ENCODE measurements around the gene STK11.

STK11 gene

DNA sequence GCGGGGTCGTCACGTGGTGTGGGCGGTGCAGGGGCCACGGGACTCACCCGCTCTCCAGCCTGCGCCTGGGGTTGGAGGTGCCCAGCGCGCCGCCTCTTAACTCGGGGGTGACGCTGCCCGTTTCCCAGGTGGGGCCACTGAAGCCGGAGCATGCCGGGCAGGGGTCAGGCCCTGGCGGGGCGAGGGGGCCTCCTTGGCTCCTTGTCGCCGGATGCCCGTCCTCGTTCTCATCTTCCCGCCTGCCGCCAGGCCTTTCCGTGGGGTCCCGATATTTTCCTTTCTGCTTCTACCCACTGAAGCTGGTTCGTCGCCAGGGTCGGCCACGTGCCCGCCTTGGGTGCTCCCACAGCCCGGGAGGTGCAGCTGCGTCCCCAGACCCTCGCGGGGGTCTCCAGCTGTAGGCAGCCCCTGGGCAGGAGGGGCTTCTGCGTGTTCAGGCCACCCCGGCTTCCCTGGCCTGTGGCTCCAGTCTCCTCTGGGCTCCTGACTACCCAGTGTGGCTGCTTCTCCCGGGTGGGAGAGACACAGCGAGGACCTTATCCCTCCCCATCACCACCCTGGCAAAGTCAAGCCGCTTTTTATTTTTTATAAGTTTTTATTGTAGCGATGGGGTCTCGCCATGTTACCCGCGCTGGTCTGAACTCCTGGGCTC is 70.5 kb downstream of the STK11 start:
- no peaks in the 10 kb centered on the region for H3K27me3 Mint-ChIP-seq
- ATAC-seq, result no peak
- no peaks in the 10 kb centered on the region for H3K9me3 Mint-ChIP-seq
- peaks cover 49% of the 10 kb centered on the region for H3K4me1 Mint-ChIP-seq
- peak overlapping the region; percentile 95 for H3K27ac Mint-ChIP-seq
- peak overlapping the region; percentile 89 for H3K4me3 Mint-ChIP-seq
- H3K36me3 Mint-ChIP-seq (ENCODE audit: low read depth), result peaks cover 41% of the 10 kb centered on the region
- no peak for DNase-seq

DNA sequence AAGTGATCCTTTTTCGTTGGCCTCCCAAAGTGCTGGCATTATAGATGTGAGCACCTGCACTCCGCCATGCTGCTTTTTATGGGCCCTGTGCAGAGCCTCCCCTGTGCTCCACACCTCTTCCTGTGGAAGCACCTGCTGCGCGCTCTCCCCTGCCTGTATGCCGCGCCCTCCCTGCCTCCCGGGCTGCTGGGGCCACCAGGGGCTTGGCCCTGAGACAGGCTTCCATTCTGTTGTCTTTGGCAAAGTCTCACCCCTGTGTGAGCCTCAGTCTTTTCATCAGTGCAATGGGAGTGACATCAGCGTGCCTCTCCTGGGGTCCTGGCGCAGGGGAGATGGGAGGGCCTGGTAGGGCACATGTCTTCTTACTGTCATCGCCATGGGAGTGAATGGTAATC is 71.0 kb downstream of the STK11 start:
- H3K27me3 Mint-ChIP-seq, result no peaks in the 10 kb centered on the region
- peaks cover 36% of the 10 kb centered on the region for H3K36me3 Mint-ChIP-seq (ENCODE audit: low read depth)
- peaks cover 44% of the 10 kb centered on the region for H3K4me1 Mint-ChIP-seq
- peak overlapping the region; percentile 95 for H3K27ac Mint-ChIP-seq
- ATAC-seq (no peak), DNase-seq (no peak)
- H3K9me3 Mint-ChIP-seq, result no peaks in the 10 kb centered on the region
- peak overlapping the region; percentile 89 for H3K4me3 Mint-ChIP-seq

DNA sequence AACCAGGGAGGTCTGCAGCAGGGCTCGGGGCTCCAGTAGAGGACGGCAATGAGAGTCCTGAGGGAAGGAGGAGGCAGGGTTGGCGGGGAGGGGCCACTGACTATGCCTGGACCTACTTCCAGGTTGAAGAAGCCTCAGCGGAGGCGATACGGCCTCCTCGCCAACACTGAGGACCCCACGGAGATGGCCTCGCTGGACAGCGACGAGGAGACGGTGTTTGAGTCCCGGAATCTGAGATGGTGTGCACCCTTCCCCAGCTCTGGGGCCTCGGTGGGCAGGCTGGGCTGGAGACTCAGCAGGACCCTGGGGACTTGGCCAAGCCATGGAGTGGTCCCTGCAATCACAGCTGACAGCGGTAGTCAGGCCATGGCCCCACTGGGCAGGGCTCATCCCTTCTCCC is 71.5 kb downstream of the STK11 start:
- Mint-ChIP-seq H3K4me1 (peaks cover 40% of the 10 kb centered on the region), H3K9me3 (no peaks in the 10 kb centered on the region), H3K27me3 (no peaks in the 10 kb centered on the region), H3K36me3 (ENCODE audit: low read depth) (peaks cover 32% of the 10 kb centered on the region), H3K4me3 (peak overlapping the region; percentile 89), H3K27ac (peak overlapping the region; percentile 95)
- DNase-seq (no peak), ATAC-seq (no peak)

Measured in activated naive CD8-positive, alpha-beta T cell treated with anti-CD3 and anti-CD28 coated beads, Interleukin-2, amount 50 U/mL, for 24 hours (primary cell).